NCI-H187 treated with DMSO at 0.1 percent for 48 hours (cell line): ENCODE results near the gene CCDC159.

Source experiments
- DNase-seq: peaks from one replicate; lab custom pipeline; 2025; lab: John Stamatoyannopoulos, UW

The CCDC159 gene

GRCh38 chr19:11390933-11391680 lies 44.8 kb downstream of the CCDC159 start:
- no peak for DNase-seq

- no peak for DNase-seq
Observed at GRCh38 chr19:11397089-11397610, 50.8 kb downstream of the CCDC159 start.

GRCh38 chr19:11399667-11400066 lies 53.3 kb downstream of the CCDC159 start:
- DNase-seq: no peak

GRCh38 chr19:11400798-11401197 lies 54.5 kb downstream of the CCDC159 start:
- no peak for DNase-seq

- DNase-seq: no peak
Observed at GRCh38 chr19:11401808-11402543, 55.7 kb downstream of the CCDC159 start.
